Adrenal gland (tissue), 5 donors: ENCODE results near the gene BRSK2.

Experiments
- POLR2A ChIP-seq, 2 donors: fragments of 450-650 bp; IDR thresholded peaks; one replicate each; pipeline ENCODE4 v1.6.1; 2017; ENCODE audit warnings: antibody characterized with exemption in 2 of 2, mild to moderate bottlenecking in 2 of 2, moderate library complexity in 1 of 2
- TF ChIP-seq, protein P1 (sequence below), 6 experiments: fragments of 450-650 bp in 4 of 6; fragments of 200-600 bp in 2 of 6; sonication (generic) in 1 of 6; IDR thresholded peaks; 1 replicate in 5 of 6; 2 replicates in 1 of 6; pipeline versions ENCODE4 v1.5.1 to v1.8.0; 2016 to 2021; ENCODE audit warnings: antibody characterized with exemption in 6 of 6, mild to moderate bottlenecking in 2 of 6, moderate library complexity in 1 of 6
- donor health status: DM: no; HTN: no; CAD: no.

DNA sequence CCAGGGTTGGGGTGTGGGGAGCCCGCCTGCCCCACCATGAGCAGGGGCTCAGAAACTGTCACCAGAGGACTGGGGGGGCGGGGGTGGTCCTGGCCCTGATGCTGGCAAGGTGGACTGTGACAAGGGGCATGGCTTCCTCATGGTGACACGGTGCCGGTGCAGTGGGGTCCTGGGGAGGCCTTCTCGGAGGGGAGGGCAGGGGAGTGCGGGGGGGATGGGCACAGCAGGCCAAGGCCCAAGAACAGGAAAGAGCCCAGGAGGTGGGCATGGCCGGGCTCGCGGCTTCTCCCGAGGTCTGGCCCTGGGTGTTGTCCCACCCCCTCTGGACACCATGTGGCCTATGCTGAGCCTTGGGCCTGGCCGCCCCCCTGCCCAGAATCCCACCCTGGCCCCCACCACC lies 49.6 kb downstream of the BRSK2 start:
- TF ChIP-seq POLR2A (IDR thresholded peaks at IDR 0.05): no peak
- TF ChIP-seq, protein P1, sequence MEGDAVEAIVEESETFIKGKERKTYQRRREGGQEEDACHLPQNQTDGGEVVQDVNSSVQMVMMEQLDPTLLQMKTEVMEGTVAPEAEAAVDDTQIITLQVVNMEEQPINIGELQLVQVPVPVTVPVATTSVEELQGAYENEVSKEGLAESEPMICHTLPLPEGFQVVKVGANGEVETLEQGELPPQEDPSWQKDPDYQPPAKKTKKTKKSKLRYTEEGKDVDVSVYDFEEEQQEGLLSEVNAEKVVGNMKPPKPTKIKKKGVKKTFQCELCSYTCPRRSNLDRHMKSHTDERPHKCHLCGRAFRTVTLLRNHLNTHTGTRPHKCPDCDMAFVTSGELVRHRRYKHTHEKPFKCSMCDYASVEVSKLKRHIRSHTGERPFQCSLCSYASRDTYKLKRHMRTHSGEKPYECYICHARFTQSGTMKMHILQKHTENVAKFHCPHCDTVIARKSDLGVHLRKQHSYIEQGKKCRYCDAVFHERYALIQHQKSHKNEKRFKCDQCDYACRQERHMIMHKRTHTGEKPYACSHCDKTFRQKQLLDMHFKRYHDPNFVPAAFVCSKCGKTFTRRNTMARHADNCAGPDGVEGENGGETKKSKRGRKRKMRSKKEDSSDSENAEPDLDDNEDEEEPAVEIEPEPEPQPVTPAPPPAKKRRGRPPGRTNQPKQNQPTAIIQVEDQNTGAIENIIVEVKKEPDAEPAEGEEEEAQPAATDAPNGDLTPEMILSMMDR (IDR thresholded peaks at IDR 0.05): no peak
